HCT116 (cell line): ENCODE results near the gene MRPL50. TPM values are rescaled to one million over a fixed set of nuclear protein-coding genes. Genes with fewer than 3 reads are reported as not detected.

Experiments used
- ATAC-seq: fragments of 200-7000 bp; cut with Tn5 transposase; 2 replicates; pipeline ENCODE4 v1.9.1; 2020; ENCODE audit warnings: mild to moderate bottlenecking, moderate library complexity
- BruUV-seq: library from RNA; stranded (reverse); fragments of 400-500 nt; replicated peaks from 2 replicates; lab custom pipeline; 2021; lab: Mats Ljungman, UMichigan
- CTCF ChIA-PET: fragments of 300-600 bp; sonication (Branson Sonifier 250); formaldehyde crosslinking; loops from one replicate; lab custom pipeline; 2021; ENCODE audit warnings: antibody characterized with exemption; lab: Charles Lee
- POLR2A ChIA-PET: fragments of 300-600, 350-600 bp; sonication (Branson Sonifier 250); formaldehyde crosslinking; loops from one replicate; lab custom pipeline; 2021; ENCODE audit warnings: antibody characterized with exemption; lab: Charles Lee
- RAD21 ChIA-PET, 2 experiments: fragments of 300-600 bp; sonication (Branson Sonifier 250); formaldehyde crosslinking; loops; one replicate each; lab custom pipeline; 2023; ENCODE audit warnings: low total read pairs in 2 of 2; ENCODE audit not compliant: uncharacterized antibody in 2 of 2, unreplicated experiment in 2 of 2, low non-redundant PET in 1 of 2; lab: Charles Lee
- DNase-seq: peaks from one replicate; pipeline ENCODE4 v3.0.0-alpha.2; 2010; ENCODE audit warnings: low read depth, low spot score
- H2AFZ ChIP-seq: fragments of 200-600 bp; shearing (Covaris generic), sonication (generic); 2 replicates; pipeline ENCODE4 v1.6.1; 2017; ENCODE audit warnings: low read depth, mixed run types, mixed read lengths, antibody characterized with exemption, low read length; ENCODE audit not compliant: poor library complexity, severe bottlenecking
- H3K27ac ChIP-seq: 2 replicates; pipeline ENCODE4 v1.5.1; 2012; ENCODE audit warnings: low read depth, low read length
- H3K27me3 ChIP-seq: fragments of 200-600 bp; sonication (generic); 2 replicates; pipeline ENCODE4 v1.6.1; 2016; ENCODE audit warnings: mixed run types, low read length, mixed read lengths; ENCODE audit not compliant: insufficient read depth
- H3K36me3 ChIP-seq, 2 experiments: fragments of 200-500 bp in 1 of 2; fragments of 200-600 bp in 1 of 2; sonication (Bioruptor generic) in 1 of 2; sonication (generic) in 1 of 2; 2 replicates each; pipeline versions ENCODE4 v1.5.1 to v1.6.1; 2014 to 2016; ENCODE audit warnings: low read length in 2 of 2, inconsistent platforms in 1 of 2, mixed read lengths in 1 of 2, mixed run types in 1 of 2; ENCODE audit not compliant: insufficient read depth in 2 of 2, control insufficient read depth in 1 of 2
- H3K4me1 ChIP-seq, 2 experiments: fragments of 200-600 bp in 1 of 2; sonication (generic) in 1 of 2; 2 replicates each; pipeline versions ENCODE4 v1.5.1 to v1.6.1; 2012 to 2017; ENCODE audit warnings: low read length in 2 of 2, inconsistent platforms in 1 of 2, mild to moderate bottlenecking in 1 of 2, mixed read lengths in 1 of 2, mixed run types in 1 of 2, moderate library complexity in 1 of 2; ENCODE audit not compliant: insufficient read depth in 2 of 2, control insufficient read depth in 1 of 2
- H3K4me2 ChIP-seq: fragments of 200-600 bp; sonication (generic); 2 replicates; pipeline ENCODE4 v1.6.1; 2017; ENCODE audit warnings: mixed run types, low read length, mixed read lengths
- H3K4me3 ChIP-seq, 2 experiments: fragments of 200-600 bp in 1 of 2; sonication (generic) in 1 of 2; replicated peaks in 1 of 2; 2 replicates each; pipeline ENCODE4 v1.5.1; 2011 to 2016; ENCODE audit warnings: low read length in 2 of 2, control low read depth in 1 of 2, low read depth in 1 of 2, mild to moderate bottlenecking in 1 of 2, mixed read lengths in 1 of 2, mixed run types in 1 of 2
- H3K79me2 ChIP-seq: fragments of 200-600 bp; sonication (generic); 2 replicates; pipeline ENCODE4 v1.6.1; 2017; ENCODE audit warnings: mild to moderate bottlenecking, mixed run types, low read length, moderate library complexity, mixed read lengths; ENCODE audit not compliant: insufficient read depth
- H3K9ac ChIP-seq: fragments of 200-600 bp; sonication (generic); 2 replicates; pipeline ENCODE4 v1.6.1; 2016; ENCODE audit warnings: low read length, mixed read lengths
- H3K9me2 ChIP-seq: fragments of 200-600 bp; sonication (generic), shearing (Covaris generic); 2 replicates; pipeline ENCODE4 v1.6.1; 2017; ENCODE audit warnings: mixed run types, mild to moderate bottlenecking, moderate library complexity; ENCODE audit not compliant: insufficient read depth
- H3K9me3 ChIP-seq, 2 experiments: fragments of 200-500 bp in 1 of 2; fragments of 200-600 bp in 1 of 2; sonication (Bioruptor generic) in 1 of 2; sonication (generic) in 1 of 2; 2 replicates each; pipeline ENCODE4 v1.6.1; 2014 to 2017; ENCODE audit warnings: low read length in 2 of 2, mixed read lengths in 2 of 2, inconsistent platforms in 1 of 2, low read depth in 1 of 2, mild to moderate bottlenecking in 1 of 2, mixed run types in 1 of 2, moderate library complexity in 1 of 2; ENCODE audit not compliant: control insufficient read depth in 1 of 2, insufficient read depth in 1 of 2
- H4K20me1 ChIP-seq: fragments of 200-600 bp; sonication (generic), shearing (Covaris generic); 2 replicates; pipeline ENCODE4 v1.6.1; 2017; ENCODE audit warnings: mixed run types, mild to moderate bottlenecking, moderate library complexity; ENCODE audit not compliant: insufficient read depth
- CBX3 ChIP-seq: IDR thresholded peaks from 2 replicates; pipeline ENCODE4 v1.6.1; 2012; ENCODE audit warnings: low read depth
- CEBPB ChIP-seq: IDR thresholded peaks from 2 replicates; pipeline ENCODE4 v1.6.1; 2012; ENCODE audit warnings: low read depth
- EGR1 ChIP-seq: IDR thresholded peaks from 2 replicates; pipeline ENCODE4 v1.6.1; 2012; ENCODE audit warnings: low read depth
- ELF1 ChIP-seq: IDR thresholded peaks from 2 replicates; pipeline ENCODE4 v1.6.1; 2012; ENCODE audit warnings: low read depth, borderline replicate concordance
- EZH2 ChIP-seq: fragments of 200-600 bp; sonication (generic); IDR thresholded peaks from 2 replicates; pipeline ENCODE4 v1.6.1; 2017; ENCODE audit warnings: antibody characterized with exemption, mixed run types
- EZH2phosphoT487 ChIP-seq: fragments of 200-600 bp; IDR thresholded peaks from 2 replicates; pipeline ENCODE4 v1.6.1; 2018; ENCODE audit warnings: antibody characterized with exemption, borderline replicate concordance
- FOSL1 ChIP-seq: IDR thresholded peaks from 2 replicates; pipeline ENCODE4 v1.6.1; 2012; ENCODE audit warnings: low read depth
- JUND ChIP-seq: IDR thresholded peaks from 2 replicates; pipeline ENCODE4 v1.6.1; 2012
- POLR2A ChIP-seq: IDR thresholded peaks from 2 replicates; pipeline ENCODE4 v1.7.0; 2011; ENCODE audit warnings: borderline replicate concordance; ENCODE audit not compliant: insufficient read depth, insufficient read length; ENCODE audit errors: extremely low read depth
- POLR2AphosphoS5 ChIP-seq: IDR thresholded peaks from 2 replicates; pipeline ENCODE4 v1.6.1; 2011; ENCODE audit warnings: mild to moderate bottlenecking, low read depth, low read length, moderate library complexity
- RAD21 ChIP-seq: IDR thresholded peaks from 2 replicates; pipeline ENCODE4 v1.6.1; 2012; ENCODE audit warnings: low read depth, mild to moderate bottlenecking
- SP1 ChIP-seq: IDR thresholded peaks from 2 replicates; pipeline ENCODE4 v1.6.1; 2012; ENCODE audit warnings: low read depth
- SRF ChIP-seq: IDR thresholded peaks from 2 replicates; pipeline ENCODE4 v1.6.1; 2012; ENCODE audit warnings: low read depth
- TCF7L2 ChIP-seq: IDR thresholded peaks from 2 replicates; pipeline ENCODE4 v1.7.0; 2011; ENCODE audit warnings: borderline replicate concordance, inconsistent platforms; ENCODE audit not compliant: insufficient read depth, insufficient read length; ENCODE audit errors: extremely low read depth
- YY1 ChIP-seq: IDR thresholded peaks from 2 replicates; pipeline ENCODE4 v1.6.1; 2011; ENCODE audit warnings: low read length, low read depth, moderate library complexity, mild to moderate bottlenecking; ENCODE audit not compliant: insufficient replicate concordance; ENCODE audit errors: extremely low read depth
- ZFX ChIP-seq: fragments of 450-650 bp; IDR thresholded peaks from 2 replicates; pipeline ENCODE4 v1.6.1; 2017
- ZNF274 ChIP-seq: fragments of 200-500 bp; sonication (Bioruptor generic); IDR thresholded peaks from 2 replicates; pipeline ENCODE4 v1.6.1; 2014; ENCODE audit warnings: mild to moderate bottlenecking, low read depth, low read length, inconsistent platforms
- intact Hi-C: fragments of 100-400 bp; cut with micrococcal nuclease; formaldehyde crosslinking; loops from 2 replicates; pipeline ENCODE4 v1.10.0; 2022
- total RNA-seq: library from RNA; stranded (reverse); gene quantifications from one replicate; pipeline ENCODE4 v1.2.1, GENCODE V29; 2021; ENCODE audit not compliant: unreplicated experiment
- TF ChIP-seq, protein P1 (sequence below): IDR thresholded peaks from 2 replicates; pipeline ENCODE4 v1.6.1; 2012
- TF ChIP-seq, protein P2 (sequence below): IDR thresholded peaks from 2 replicates; pipeline ENCODE4 v1.6.1; 2011; ENCODE audit warnings: mild to moderate bottlenecking, low read length, moderate library complexity; ENCODE audit not compliant: insufficient replicate concordance; ENCODE audit errors: extremely low read depth

The MRPL50 gene
- total RNA-seq, 1 experiment from 2014 or later: 14.6 TPM

DNA sequence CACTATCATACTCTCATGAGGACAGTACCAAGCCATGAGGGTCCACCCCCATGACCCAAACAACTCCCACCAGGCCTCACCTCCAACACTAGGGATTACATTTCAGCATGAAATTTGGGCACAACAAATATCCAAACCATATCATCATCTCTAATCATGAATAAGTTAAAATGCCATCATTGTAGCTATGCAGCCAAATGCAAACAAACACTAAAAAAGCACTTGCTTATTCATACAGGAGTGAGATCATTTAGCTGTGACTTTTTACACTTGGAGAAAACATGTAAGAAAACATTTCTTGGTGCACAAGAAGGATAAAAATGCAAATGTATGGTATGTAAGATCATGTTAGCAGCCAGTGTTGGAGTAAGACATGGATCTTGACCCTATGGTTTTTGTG is 37.8 kb downstream of the MRPL50 start:
- no peaks in the 10 kb centered on the region for H4K20me1 ChIP-seq
- ChIA-PET RAD21 (no interaction called here), POLR2A (no interaction called here), CTCF (no interaction called here)
- ATAC-seq: no peak
- DNase-seq: no peak
- no peak overlapping the region for H3K27ac ChIP-seq
- H3K4me1 ChIP-seq: no peaks in the 10 kb centered on the region; a peak in 1 of 4 replicates
- no peak overlapping the region for H3K4me2 ChIP-seq
- no peaks in the 10 kb centered on the region for H3K9me3 ChIP-seq
- H3K9ac ChIP-seq: no peak overlapping the region
- no peaks in the 10 kb centered on the region for H3K9me2 ChIP-seq
- no peaks in the 10 kb centered on the region for H3K79me2 ChIP-seq
- no peaks in the 10 kb centered on the region for H3K36me3 ChIP-seq
- no TSS peak for BruUV-seq
- intact Hi-C loops: no loop called here
- no peak overlapping the region for H2AFZ ChIP-seq
- no peaks in the 10 kb centered on the region for H3K27me3 ChIP-seq
- no peak overlapping the region for H3K4me3 ChIP-seq
- no peak for TF ChIP-seq EZH2
- TF ChIP-seq CBX3: no peak
- no peak for TF ChIP-seq POLR2A
- TF ChIP-seq CEBPB: no peak
- TF ChIP-seq EGR1: no peak
- no peak for TF ChIP-seq YY1
- no peak for TF ChIP-seq SP1
- TF ChIP-seq, protein P1, sequence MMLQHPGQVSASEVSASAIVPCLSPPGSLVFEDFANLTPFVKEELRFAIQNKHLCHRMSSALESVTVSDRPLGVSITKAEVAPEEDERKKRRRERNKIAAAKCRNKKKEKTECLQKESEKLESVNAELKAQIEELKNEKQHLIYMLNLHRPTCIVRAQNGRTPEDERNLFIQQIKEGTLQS: no peak
- TF ChIP-seq FOSL1: no peak
- no peak for TF ChIP-seq POLR2AphosphoS5
- TF ChIP-seq EZH2phosphoT487: no peak
- no peak for TF ChIP-seq RAD21

DNA sequence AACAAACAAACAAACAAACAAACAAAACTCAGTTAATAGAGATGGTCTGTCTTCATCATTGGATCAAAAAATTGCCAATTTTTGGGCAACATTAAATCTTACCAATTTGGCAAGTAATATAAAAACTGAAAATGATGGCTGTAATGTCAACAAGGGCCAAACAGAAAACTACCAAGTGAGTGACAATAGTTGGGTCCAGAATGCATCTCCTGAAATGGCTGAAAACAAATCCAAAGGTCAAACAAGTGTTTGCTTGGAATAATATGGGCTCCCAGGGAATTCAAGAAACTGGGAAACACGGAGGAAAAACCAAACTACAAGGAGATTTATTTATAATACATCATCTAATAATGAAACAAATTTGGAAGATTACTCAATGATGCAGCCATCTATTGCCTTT is 38.7 kb downstream of the MRPL50 start:
- H3K9me3 ChIP-seq: no peaks in the 10 kb centered on the region
- DNase-seq (no peak), ATAC-seq (no peak)
- no peak overlapping the region for H3K27ac ChIP-seq
- POLR2A ChIA-PET: no interaction called here
- H3K9me2 ChIP-seq: no peaks in the 10 kb centered on the region
- no peak overlapping the region for H3K9ac ChIP-seq
- H3K27me3 ChIP-seq: no peaks in the 10 kb centered on the region
- H3K4me3 ChIP-seq: no peak overlapping the region
- H3K36me3 ChIP-seq: no peaks in the 10 kb centered on the region
- BruUV-seq: no TSS peak
- H3K4me1 ChIP-seq: 0 out of 4 replicates have a peak, but pooled peaks cover 0 to 2% of the 10 kb centered on the region in 2 experiments
- TF ChIP-seq ELF1 (no peak), CEBPB (no peak), FOSL1 (no peak), EGR1 (no peak), ZNF274 (no peak), CBX3 (no peak), RAD21 (no peak), TCF7L2 (no peak), EZH2 (no peak), ZFX (no peak), JUND (no peak), SRF (no peak), EZH2phosphoT487 (no peak)
- TF ChIP-seq, protein P1: no peak
- TF ChIP-seq, protein P2, sequence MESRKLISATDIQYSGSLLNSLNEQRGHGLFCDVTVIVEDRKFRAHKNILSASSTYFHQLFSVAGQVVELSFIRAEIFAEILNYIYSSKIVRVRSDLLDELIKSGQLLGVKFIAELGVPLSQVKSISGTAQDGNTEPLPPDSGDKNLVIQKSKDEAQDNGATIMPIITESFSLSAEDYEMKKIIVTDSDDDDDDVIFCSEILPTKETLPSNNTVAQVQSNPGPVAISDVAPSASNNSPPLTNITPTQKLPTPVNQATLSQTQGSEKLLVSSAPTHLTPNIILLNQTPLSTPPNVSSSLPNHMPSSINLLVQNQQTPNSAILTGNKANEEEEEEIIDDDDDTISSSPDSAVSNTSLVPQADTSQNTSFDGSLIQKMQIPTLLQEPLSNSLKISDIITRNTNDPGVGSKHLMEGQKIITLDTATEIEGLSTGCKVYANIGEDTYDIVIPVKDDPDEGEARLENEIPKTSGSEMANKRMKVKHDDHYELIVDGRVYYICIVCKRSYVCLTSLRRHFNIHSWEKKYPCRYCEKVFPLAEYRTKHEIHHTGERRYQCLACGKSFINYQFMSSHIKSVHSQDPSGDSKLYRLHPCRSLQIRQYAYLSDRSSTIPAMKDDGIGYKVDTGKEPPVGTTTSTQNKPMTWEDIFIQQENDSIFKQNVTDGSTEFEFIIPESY: no peak
- RAD21 ChIA-PET: no interaction called here
- no peaks in the 10 kb centered on the region for H4K20me1 ChIP-seq
- CTCF ChIA-PET: no interaction called here
- no peaks in the 10 kb centered on the region for H3K79me2 ChIP-seq
- no peak overlapping the region for H3K4me2 ChIP-seq
- no peak overlapping the region for H2AFZ ChIP-seq
- intact Hi-C loops: no loop called here
